Right renal pelvis (tissue), 4 donors: Measurements from ENCODE around the gene IFI16. TPM values are rescaled to one million over a fixed set of nuclear protein-coding genes. Genes with fewer than 3 reads are reported as not detected.

Experiments
- DNase-seq, 4 donors: peaks; one replicate each; pipeline ENCODE4 v3.0.0-alpha.2; 2013; ENCODE audit warnings: low read depth in 4 of 4, low spot score in 3 of 4, missing footprints in 1 of 4
- polyA plus RNA-seq, 4 donors: library from polyadenylated mRNA; unstranded; fragments of 120-200 nt; gene quantifications; one replicate each; pipeline ENCODE4 v1.2.1, GENCODE V29; 2013; ENCODE audit not compliant: insufficient read length in 4 of 4

The IFI16 gene
- polyA plus RNA-seq: 10 to 100 TPM; 60.9 to 85.9 (median 63.0) TPM

- DNase-seq: peak in 2 of 4 donors; percentile 38 to 47
These were observed at the start of gene IFI16 for GRCh38 chr1:159009704-159010361. Gene IFI16, plus strand, starts transcription at chr1:159009907. Its CDS starts 4,774 bp downstream, at chr1:159014681.

- no peak for DNase-seq
These were observed 48.5 kb upstream of the IFI16 start for GRCh38 chr1:158961178-158961577.

GRCh38 chr1:158962983-158963382 lies 46.7 kb upstream of the IFI16 start:
- DNase-seq: no peak

GRCh38 chr1:158969166-158969565 lies 40.5 kb upstream of the IFI16 start:
- no peak for DNase-seq

GRCh38 chr1:158969855-158970254 lies 39.9 kb upstream of the IFI16 start:
- DNase-seq: no peak

GRCh38 chr1:158972841-158973240 lies 36.9 kb upstream of the IFI16 start:
- DNase-seq: no peak

- no peak for DNase-seq
These were observed 33.5 kb upstream of the IFI16 start for GRCh38 chr1:158976219-158976618.

GRCh38 chr1:158978730-158979129 lies 31.0 kb upstream of the IFI16 start:
- no peak for DNase-seq

GRCh38 chr1:158979229-158979628 lies 30.5 kb upstream of the IFI16 start:
- no peak for DNase-seq

GRCh38 chr1:158983235-158983634 lies 26.5 kb upstream of the IFI16 start:
- DNase-seq: no peak

- DNase-seq: no peak
These were observed 25.3 kb upstream of the IFI16 start for GRCh38 chr1:158984386-158984785.

- DNase-seq: no peak
These were observed 20.3 kb upstream of the IFI16 start for GRCh38 chr1:158989424-158989823.

- DNase-seq: no peak
These were observed 16.9 kb upstream of the IFI16 start for GRCh38 chr1:158992787-158993312.

GRCh38 chr1:158996998-158997397 lies 12.7 kb upstream of the IFI16 start:
- DNase-seq: no peak

- DNase-seq: no peak
These were observed 11.5 kb upstream of the IFI16 start for GRCh38 chr1:158998037-158998780.

- peak in 3 of 4 donors; percentile 58 to 72 (median 65) for DNase-seq
These were observed 10.9 kb upstream of the IFI16 start for GRCh38 chr1:158998781-158999161.

GRCh38 chr1:158999316-159000069 lies 10.2 kb upstream of the IFI16 start:
- peak; percentile 78 to 91 (median 82) for DNase-seq

GRCh38 chr1:159000070-159000409 lies 9.7 kb upstream of the IFI16 start:
- DNase-seq: no peak

GRCh38 chr1:159000625-159001024 lies 9.1 kb upstream of the IFI16 start:
- peak in 3 of 4 donors; percentile 51 to 75 (median 55) for DNase-seq

- no peak for DNase-seq
These were observed 4.5 kb upstream of the IFI16 start for GRCh38 chr1:159005161-159005560.

GRCh38 chr1:159005676-159006075 lies 4.0 kb upstream of the IFI16 start:
- no peak for DNase-seq
